Aorta (tissue), 5 donors: ENCODE data around the gene BMAL2. TPM values are rescaled to one million over a fixed set of nuclear protein-coding genes. Genes with fewer than 3 reads are reported as not detected.

Source experiments
- ATAC-seq: fragments of 200-7000 bp; cut with Tn5 transposase; one replicate; pipeline ENCODE4 v1.9.1; 2022; ENCODE audit warnings: moderate library complexity; ENCODE audit not compliant: low FRiP score
- DNase-seq, 2 donors: peaks; one replicate each; pipeline ENCODE4 v3.0.0-alpha.2; 2020
- H3K27ac ChIP-seq, 2 donors: one replicate each; pipeline ENCODE4 v1.5.1; 2013; ENCODE audit warnings: low read length in 2 of 2, mild to moderate bottlenecking in 2 of 2, moderate library complexity in 2 of 2, control low read depth in 1 of 2, inconsistent platforms in 1 of 2, low read depth in 1 of 2
- H3K27me3 ChIP-seq, 2 donors: one replicate each; pipeline ENCODE4 v1.6.1; 2013; ENCODE audit warnings: control low read depth in 1 of 2, low read length in 1 of 2, mild to moderate bottlenecking in 1 of 2, moderate library complexity in 1 of 2; ENCODE audit not compliant: insufficient read depth in 2 of 2, control insufficient read depth in 1 of 2
- H3K36me3 ChIP-seq, 2 donors: one replicate each; pipeline ENCODE4 v1.6.1; 2013; ENCODE audit warnings: control low read depth in 1 of 2, low read length in 1 of 2, mild to moderate bottlenecking in 1 of 2; ENCODE audit not compliant: insufficient read depth in 2 of 2, control insufficient read depth in 1 of 2
- H3K4me1 ChIP-seq, 2 donors: one replicate each; pipeline ENCODE4 v1.6.1; 2013; ENCODE audit warnings: low read length in 2 of 2, control low read depth in 1 of 2, mild to moderate bottlenecking in 1 of 2, moderate library complexity in 1 of 2; ENCODE audit not compliant: insufficient read depth in 2 of 2, control insufficient read depth in 1 of 2
- H3K4me3 ChIP-seq, 2 donors: one replicate each; pipeline ENCODE4 v1.5.1; 2013; ENCODE audit warnings: low read length in 2 of 2, control low read depth in 1 of 2, mild to moderate bottlenecking in 1 of 2
- H3K9me3 ChIP-seq: one replicate; pipeline ENCODE4 v1.6.1; 2013; ENCODE audit warnings: mild to moderate bottlenecking, low read length; ENCODE audit not compliant: control insufficient read depth
- WGBS, 2 donors: extraction: QIAGEN DNeasy Blood & Tissue Kit; methylation state at CpG; one replicate each; pipeline ENCODE4 v1.1.7; 2013; 5-methylcytosine and 5-hydroxymethylcytosine counted together
- intact Hi-C, 2 donors: fragments of 100-400 bp; cut with DNase I; formaldehyde crosslinking; loops; one replicate each; pipeline versions ENCODE4 v1.14.2 to v1.15.0; 2022
- polyA plus RNA-seq, 2 donors: library from polyadenylated mRNA; stranded (reverse); fragments of 200-250 nt; gene quantifications; one replicate each; pipeline ENCODE4 v1.2.3, GENCODE V29; 2013
- total RNA-seq, 2 donors: library from RNA; stranded (reverse); fragmentation: NEBNext Ultra II Directional; extraction: Animal tissue kit (Norgen Biotek cat#: 25700); gene quantifications; one replicate each; pipeline ENCODE4 v1.2.1, GENCODE V29; 2021
- donor health status: healthy with polysubstance abuse.
- donor health status: Bipolar disorder and iron deficiency.
- donor health status: DM: no; HTN: no; CAD: no.
- donor health status: DM: no; HTN: no; CAD: no.
- donor health status: DM: yes; HTN: yes; CAD: no.

Gene BMAL2
- total and polyA plus RNA-seq, 4 donors, result 2.8 to 22.6 (median 11.2) TPM

DNA sequence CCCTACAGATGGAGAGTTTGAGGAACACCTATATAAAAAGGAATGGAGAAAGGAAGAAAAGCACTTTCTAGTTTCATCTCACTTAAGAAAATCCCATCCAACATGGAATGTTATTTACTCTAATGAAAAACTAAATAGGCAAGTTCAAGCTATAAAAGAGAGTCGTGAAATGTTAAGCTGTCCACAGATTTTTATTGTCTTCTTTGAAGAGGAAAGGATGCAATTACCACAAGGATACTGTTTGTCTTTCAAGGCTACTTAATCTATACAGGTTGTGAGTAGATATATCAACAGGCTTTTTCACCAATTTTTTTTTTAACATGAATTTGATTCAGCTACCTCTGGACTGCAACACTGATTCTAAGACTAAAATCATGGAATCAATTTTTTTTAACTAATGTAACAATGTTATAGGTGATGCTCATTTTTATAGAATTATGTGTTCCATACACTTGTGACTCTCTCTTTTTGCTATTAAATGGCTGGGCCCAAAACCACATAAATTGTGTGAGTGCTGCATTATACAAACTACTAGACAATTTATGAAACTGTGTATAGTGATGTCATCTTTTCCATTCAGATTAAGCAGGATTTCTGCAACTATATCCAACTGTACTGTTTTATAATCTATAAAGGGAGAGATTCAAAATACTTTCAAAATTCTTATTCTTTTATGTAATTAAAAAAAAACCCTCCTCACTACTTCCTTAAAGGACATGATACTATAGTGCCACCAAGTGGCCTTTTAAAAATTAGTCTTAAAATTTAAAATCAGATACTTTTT is 26.8 kb upstream of the BMAL2 start:
- Histone ChIP-seq H3K27ac (no peak overlapping the region), H3K27me3 (no peaks in the 10 kb centered on the region), H3K9me3 (no peaks in the 10 kb centered on the region), H3K4me1 (no peaks in the 10 kb centered on the region), H3K36me3 (peaks cover 4 to 12% of the 10 kb centered on the region in 2 donors), H3K4me3 (no peak overlapping the region)
- peak; percentile 73 for ATAC-seq
- 39 to 51% methylated on average over 1 of the region's 1 CpG for WGBS, 2 donors
- intact Hi-C loops, result loop anchor here (2.0 to 5.0 kb wide), 2 partner anchors 61 to 284 kb away; partner anchors contain the start of genes MED21 (in 2 of the 2) and STK38L (in 1 of the 2)
- no peak for DNase-seq

DNA sequence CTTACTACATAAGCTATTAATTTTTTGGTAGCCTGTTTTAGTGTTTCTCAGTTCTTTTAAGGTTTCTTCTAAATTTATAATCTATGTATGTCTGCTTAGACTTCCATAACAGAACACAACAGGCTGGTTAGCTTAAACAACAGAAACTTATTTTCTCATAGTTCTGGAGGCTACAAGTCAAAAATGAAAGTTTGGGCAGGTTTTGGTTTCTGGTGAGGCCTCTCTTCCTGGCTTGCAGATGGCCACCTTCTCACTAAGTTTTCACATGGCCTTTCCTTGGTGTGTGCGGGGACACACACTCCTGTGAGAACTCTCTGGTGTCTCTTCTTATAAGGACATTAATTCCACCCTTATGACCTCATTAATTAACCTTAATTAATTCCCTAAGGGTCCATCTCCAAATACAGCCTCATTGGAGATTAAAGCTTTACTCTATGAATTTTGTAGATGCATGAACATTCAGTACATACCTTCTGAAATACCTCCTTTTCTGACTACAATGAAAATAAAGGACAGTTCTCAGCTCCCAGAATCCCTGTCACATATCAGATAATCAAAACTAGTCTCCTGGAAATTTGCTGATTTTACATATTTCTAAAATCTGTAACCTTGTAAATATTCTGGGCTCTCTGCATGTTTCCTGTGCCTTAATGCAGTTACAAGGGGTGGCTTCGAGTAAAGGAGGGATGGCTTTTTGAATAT is 23.2 kb upstream of the BMAL2 start:
- H3K27ac ChIP-seq, result no peak overlapping the region
- WGBS, 2 donors, result 87 to 91% methylated on average over 2 of the region's 2 CpGs
- ATAC-seq, result no peak

DNA sequence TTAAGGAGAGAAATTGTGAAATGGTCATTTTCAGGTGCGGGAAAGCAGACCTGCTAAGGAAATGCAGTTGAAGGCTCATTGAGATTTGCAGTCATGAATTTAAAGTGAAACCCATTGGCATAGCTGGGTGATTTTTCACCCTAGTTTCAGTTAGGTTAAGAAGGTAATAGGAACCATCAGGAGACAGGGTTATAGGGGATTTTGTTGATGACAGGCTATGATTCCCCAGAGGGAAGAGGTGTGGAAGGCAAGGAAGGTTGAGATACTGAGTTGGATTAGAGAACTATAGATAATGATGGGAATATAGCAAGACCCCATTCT is 22.7 kb upstream of the BMAL2 start:
- Histone ChIP-seq H3K4me1 (no peaks in the 10 kb centered on the region), H3K4me3 (no peak overlapping the region), H3K27me3 (no peaks in the 10 kb centered on the region), H3K9me3 (no peaks in the 10 kb centered on the region), H3K27ac (no peak overlapping the region), H3K36me3 (peaks cover 4 to 7% of the 10 kb centered on the region in 2 donors)
- intact Hi-C loops, result loop anchor here (5.0 kb wide), 1 partner anchor 288 kb away; the partner anchor contains the start of gene MED21 (in 2 of the 2)
- no peak for ATAC-seq
- 97 to 100% methylated on average over 1 of the region's 1 CpG for WGBS, 2 donors
- DNase-seq, result no peak

More for the DNA sequence above, 23.2 kb upstream of the BMAL2 start:
- H3K4me3 ChIP-seq, result no peak overlapping the region
- no peaks in the 10 kb centered on the region for H3K4me1 ChIP-seq
- intact Hi-C loops, result loop anchor here (5.0 kb wide), 1 partner anchor 287 kb away; the partner anchor contains the start of gene MED21 (in 2 of the 2)
- peaks cover 4 to 7% of the 10 kb centered on the region in 2 donors for H3K36me3 ChIP-seq
- no peaks in the 10 kb centered on the region for H3K27me3 ChIP-seq
- DNase-seq, result no peak
- H3K9me3 ChIP-seq, result no peaks in the 10 kb centered on the region

DNA sequence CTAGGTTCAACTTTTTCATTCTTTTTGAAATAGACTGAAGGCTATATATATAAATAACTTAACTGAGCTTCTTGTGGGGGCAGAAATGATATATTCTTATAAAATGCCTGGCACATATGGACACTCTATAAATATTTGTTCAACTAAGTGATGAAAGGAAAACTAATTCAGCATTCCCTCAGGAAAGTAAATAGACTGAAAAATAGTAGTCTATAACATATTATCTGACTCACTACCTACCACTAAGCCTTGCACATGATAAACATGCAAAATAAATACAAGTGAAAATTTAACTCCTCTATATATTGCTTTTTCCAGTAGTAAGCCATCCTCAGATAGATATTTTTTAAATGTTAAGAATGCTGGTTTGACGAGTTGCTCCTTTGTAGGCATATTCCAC is 15.7 kb upstream of the BMAL2 start:
- intact Hi-C loops, result no loop called here
- no peaks in the 10 kb centered on the region for H3K9me3 ChIP-seq
- H3K4me1 ChIP-seq, result no peaks in the 10 kb centered on the region
- ATAC-seq (no peak), DNase-seq (no peak)
- 68 to 70% methylated on average over 1 of the region's 1 CpG for WGBS, 2 donors
- H3K4me3 ChIP-seq, result no peak overlapping the region
- H3K36me3 ChIP-seq, result peaks cover 6 to 9% of the 10 kb centered on the region in 2 donors
- no peaks in the 10 kb centered on the region for H3K27me3 ChIP-seq
- H3K27ac ChIP-seq, result no peak overlapping the region

DNA sequence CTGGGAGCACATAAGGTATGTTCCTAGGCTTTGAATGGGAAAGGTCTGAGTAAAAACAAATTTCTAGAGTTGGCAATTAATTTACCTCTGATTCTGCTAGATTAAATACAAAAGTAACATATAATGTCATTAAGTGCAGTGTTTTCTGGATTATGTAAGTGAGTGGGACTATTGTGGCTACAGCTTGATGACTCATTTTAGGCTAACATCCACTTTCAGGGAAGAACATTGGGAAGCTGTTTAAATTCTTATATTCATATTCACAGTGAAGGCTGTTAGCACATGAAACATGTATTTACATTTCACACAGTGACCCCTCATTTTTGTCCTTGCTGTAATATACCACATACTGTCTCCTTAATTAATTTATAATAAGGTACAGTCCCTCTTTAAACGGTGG is 13.2 kb upstream of the BMAL2 start:
- Histone ChIP-seq H3K4me3 (no peak overlapping the region), H3K9me3 (no peaks in the 10 kb centered on the region), H3K27me3 (no peaks in the 10 kb centered on the region), H3K36me3 (peaks cover 5% of the 10 kb centered on the region in 2 donors), H3K4me1 (no peaks in the 10 kb centered on the region), H3K27ac (no peak overlapping the region)
- DNase-seq (no peak), ATAC-seq (no peak)
- 32 to 41% methylated on average over 1 of the region's 1 CpG for WGBS, 2 donors
- intact Hi-C loops, result no loop called here

DNA sequence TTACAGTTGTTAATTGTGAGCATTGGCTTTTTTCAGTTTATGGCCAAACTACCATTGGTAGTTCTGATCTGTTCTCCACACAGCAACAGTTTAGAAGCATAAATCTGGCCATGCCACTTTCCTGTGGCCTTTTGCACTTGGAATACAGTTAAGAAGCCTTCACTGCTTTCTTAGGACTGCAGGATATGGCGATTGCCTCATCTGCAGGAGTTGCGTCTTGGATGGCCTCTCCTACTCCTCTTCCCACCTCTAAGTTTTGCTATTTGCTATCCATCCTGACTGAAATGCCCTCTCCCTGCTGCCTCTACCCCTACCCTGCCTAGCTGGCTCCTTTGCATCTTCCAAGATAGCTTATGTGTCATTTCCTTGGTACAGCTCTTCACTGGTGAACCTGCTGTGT is 12.8 kb upstream of the BMAL2 start:
- intact Hi-C loops, result no loop called here
- WGBS, 2 donors, result 87 to 89% methylated on average over 2 of the region's 2 CpGs
- DNase-seq (no peak), ATAC-seq (no peak)
- Histone ChIP-seq H3K27ac (peak overlapping the region in 1 of 2 donors; percentile 62), H3K4me3 (no peak overlapping the region), H3K9me3 (no peaks in the 10 kb centered on the region), H3K4me1 (no peaks in the 10 kb centered on the region), H3K27me3 (no peaks in the 10 kb centered on the region), H3K36me3 (peaks cover 4 to 5% of the 10 kb centered on the region in 2 donors)

DNA sequence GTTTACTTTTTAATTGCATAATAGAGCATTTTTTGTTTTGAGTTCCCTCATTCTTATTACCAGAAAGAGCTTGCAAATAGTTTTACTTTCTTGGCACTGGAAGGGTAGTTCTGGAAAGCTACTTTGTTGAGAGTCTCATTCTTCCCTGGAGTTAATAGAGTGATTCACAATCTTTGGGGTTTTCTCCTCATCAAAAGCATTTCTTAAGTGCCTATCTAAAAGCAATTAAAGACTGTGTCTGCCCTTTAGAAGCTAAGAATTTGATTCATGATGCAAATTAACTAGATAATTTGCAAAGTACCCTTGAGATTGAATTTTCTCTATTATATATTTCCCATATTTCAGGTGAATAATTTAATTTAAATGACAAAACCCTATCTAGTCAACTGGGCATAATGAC is 8.1 kb upstream of the BMAL2 start:
- Histone ChIP-seq H3K4me1 (no peaks in the 10 kb centered on the region), H3K27ac (no peak overlapping the region), H3K36me3 (peaks cover 0 to 7% of the 10 kb centered on the region in 2 donors), H3K4me3 (no peak overlapping the region), H3K27me3 (no peaks in the 10 kb centered on the region), H3K9me3 (no peaks in the 10 kb centered on the region)
- ATAC-seq (no peak), DNase-seq (no peak)
- intact Hi-C loops, result no loop called here

DNA sequence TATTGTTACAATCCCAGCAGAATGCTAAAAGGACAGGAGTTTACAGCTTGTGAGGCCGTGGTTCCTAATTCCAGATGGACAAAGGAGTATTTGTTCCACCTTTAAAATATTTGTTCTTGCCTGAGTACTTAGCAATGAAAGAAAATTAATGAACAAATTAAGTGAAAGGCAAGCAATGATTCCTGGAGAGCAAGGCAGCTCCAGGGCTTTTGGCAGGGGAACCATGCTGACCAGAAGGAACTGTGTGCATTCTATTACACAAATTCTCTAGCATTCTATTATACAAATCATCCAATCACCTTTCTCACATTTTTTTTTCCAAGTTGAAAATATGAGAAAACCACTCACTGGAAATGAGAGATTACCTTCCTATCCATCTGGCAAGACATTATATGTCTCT is 1.8 kb upstream of the BMAL2 start:
- H3K4me3 ChIP-seq, result no peak overlapping the region
- DNase-seq (no peak), ATAC-seq (no peak)
- H3K27me3 ChIP-seq, result no peaks in the 10 kb centered on the region
- intact Hi-C loops, result loop anchor here (5.0 to 10.0 kb wide), 4 partner anchors 51 to 376 kb away; no protein-coding TSS in a partner anchor
- WGBS, 2 donors, result 77 to 82% methylated on average over 1 of the region's 1 CpG
- H3K4me1 ChIP-seq, result peaks cover 1 to 13% of the 10 kb centered on the region in 2 donors
- H3K9me3 ChIP-seq, result no peaks in the 10 kb centered on the region
- H3K27ac ChIP-seq, result no peak overlapping the region
- peaks cover 0 to 3% of the 10 kb centered on the region in 2 donors for H3K36me3 ChIP-seq
